GM23338 (cell line): ENCODE measurements around the gene GCG. TPM values are rescaled to one million over a fixed set of nuclear protein-coding genes. Genes with fewer than 3 reads are reported as not detected.

ENCODE experiments used
- ATAC-seq: fragments of 200-7000 bp; cut with Tn5 transposase; 3 replicates; pipeline ENCODE4 v1.9.1; 2020
- DNase-seq: peaks from one replicate; pipeline ENCODE4 v3.0.0-alpha.2; 2015; ENCODE audit warnings: low spot score
- H2AFZ ChIP-seq: fragments of 200-600 bp; sonication (generic); 2 replicates; pipeline ENCODE4 v1.8.0; 2016; ENCODE audit warnings: antibody characterized with exemption, mild to moderate bottlenecking, moderate library complexity
- H3F3A ChIP-seq: fragments of 200-600 bp; sonication (generic); replicated peaks from 2 replicates; pipeline ENCODE4 v1.8.0; 2017; ENCODE audit warnings: antibody characterized with exemption, mixed run types, low read depth
- H3K27ac ChIP-seq: fragments of 200-600 bp; sonication (generic); 2 replicates; pipeline ENCODE4 v1.6.1; 2016; ENCODE audit warnings: low read depth
- H3K27me3 ChIP-seq: fragments of 200-600 bp; sonication (generic); 2 replicates; pipeline ENCODE4 v1.8.0; 2016; ENCODE audit warnings: mild to moderate bottlenecking, mixed run types, moderate library complexity; ENCODE audit not compliant: insufficient read depth
- H3K36me3 ChIP-seq: fragments of 200-600 bp; sonication (generic); 2 replicates; pipeline ENCODE4 v1.8.0; 2016; ENCODE audit warnings: mild to moderate bottlenecking; ENCODE audit not compliant: insufficient read depth
- H3K4me1 ChIP-seq: fragments of 200-600 bp; sonication (generic); 2 replicates; pipeline ENCODE4 v1.8.0; 2016; ENCODE audit warnings: mild to moderate bottlenecking, moderate library complexity; ENCODE audit not compliant: insufficient read depth
- H3K4me2 ChIP-seq: fragments of 200-600 bp; sonication (generic); 2 replicates; pipeline ENCODE4 v1.7.1; 2017; ENCODE audit warnings: mixed run types
- H3K4me3 ChIP-seq: fragments of 200-600 bp; sonication (generic); 2 replicates; pipeline ENCODE4 v1.6.1; 2016; ENCODE audit warnings: mixed run types
- H3K79me2 ChIP-seq: fragments of 200-600 bp; sonication (generic); replicated peaks from 2 replicates; pipeline ENCODE4 v1.8.0; 2017; ENCODE audit warnings: mild to moderate bottlenecking; ENCODE audit not compliant: insufficient read depth
- H3K9me2 ChIP-seq: fragments of 200-600 bp; sonication (generic); 2 replicates; pipeline ENCODE4 v1.8.0; 2017; ENCODE audit not compliant: insufficient read depth
- H4K20me1 ChIP-seq: fragments of 200-600 bp; sonication (generic); replicated peaks from 2 replicates; pipeline ENCODE4 v1.8.0; 2017; ENCODE audit warnings: mild to moderate bottlenecking; ENCODE audit not compliant: insufficient read depth
- H3K27ac Mint-ChIP-seq: 2 replicates; pipeline ENCODE4 v1.8.0; 2020; ENCODE audit warnings: inconsistent platforms, mild to moderate bottlenecking, moderate library complexity, mixed read lengths
- H3K27me3 Mint-ChIP-seq: 3 replicates; pipeline ENCODE4 v1.8.0; 2022; ENCODE audit warnings: low read depth, mild to moderate bottlenecking, moderate library complexity, mixed read lengths, inconsistent platforms; ENCODE audit not compliant: insufficient read depth, poor library complexity
- H3K36me3 Mint-ChIP-seq: 3 replicates; pipeline ENCODE4 v1.8.0; 2021; ENCODE audit warnings: low read depth, mild to moderate bottlenecking, inconsistent platforms, moderate library complexity, mixed read lengths
- H3K4me1 Mint-ChIP-seq: 3 replicates; pipeline ENCODE4 v1.8.0; 2020; ENCODE audit warnings: mild to moderate bottlenecking, inconsistent platforms, mixed read lengths
- H3K4me3 Mint-ChIP-seq: 3 replicates; pipeline ENCODE4 v1.8.0; 2021; ENCODE audit warnings: moderate library complexity, mild to moderate bottlenecking, inconsistent platforms, mixed read lengths
- H3K9me3 Mint-ChIP-seq: 3 replicates; pipeline ENCODE4 v1.8.0; 2020; ENCODE audit warnings: moderate library complexity, mild to moderate bottlenecking, inconsistent platforms, mixed read lengths
- CREB1 ChIP-seq: fragments of 250-450 bp; sonication (Bioruptor Pico); IDR thresholded peaks from 2 replicates; pipeline ENCODE4 v1.5.0; 2020; ENCODE audit warnings: low read depth, mild to moderate bottlenecking, moderate library complexity
- ETS1 ChIP-seq: IDR thresholded peaks from 2 replicates; pipeline ENCODE4 v1.6.1; 2016; ENCODE audit warnings: antibody characterized with exemption
- EZH2 ChIP-seq: fragments of 200-600 bp; sonication (generic); IDR thresholded peaks from one replicate; pipeline ENCODE4 v1.8.0; 2017; ENCODE audit warnings: antibody characterized with exemption, mild to moderate bottlenecking, low read depth; ENCODE audit not compliant: unreplicated experiment
- EZH2phosphoT487 ChIP-seq: fragments of 200-600 bp; sonication (generic); IDR thresholded peaks from one replicate; pipeline ENCODE4 v1.8.1; 2018; ENCODE audit warnings: antibody characterized with exemption; ENCODE audit not compliant: unreplicated experiment
- JUNB ChIP-seq: IDR thresholded peaks from one replicate; pipeline ENCODE4 v1.6.1; 2016; ENCODE audit warnings: antibody characterized with exemption; ENCODE audit not compliant: unreplicated experiment
- NANOG ChIP-seq: IDR thresholded peaks from 2 replicates; pipeline ENCODE4 v1.6.1; 2016; ENCODE audit warnings: antibody characterized with exemption, borderline replicate concordance
- POLR2AphosphoS5 ChIP-seq: IDR thresholded peaks from 2 replicates; pipeline ENCODE4 v1.6.1; 2016; ENCODE audit warnings: antibody characterized with exemption, low read depth
- REST ChIP-seq: IDR thresholded peaks from one replicate; pipeline ENCODE4 v1.6.1; 2018; ENCODE audit warnings: antibody characterized with exemption; ENCODE audit not compliant: unreplicated experiment
- STAT1 ChIP-seq: IDR thresholded peaks from one replicate; pipeline ENCODE4 v1.6.1; 2016; ENCODE audit warnings: antibody characterized with exemption; ENCODE audit not compliant: unreplicated experiment
- ZNF114 ChIP-seq: fragments of 250-450 bp; sonication (Bioruptor Pico); IDR thresholded peaks from 2 replicates; pipeline ENCODE4 v1.5.0; 2020; ENCODE audit warnings: mild to moderate bottlenecking, moderate library complexity
- ZNF331 ChIP-seq: fragments of 250-450 bp; sonication (Bioruptor Pico); IDR thresholded peaks from 2 replicates; pipeline ENCODE4 v1.5.0; 2020; ENCODE audit warnings: low read depth, mild to moderate bottlenecking, moderate library complexity
- ZNF462 ChIP-seq: fragments of 250-450 bp; sonication (Bioruptor Pico); IDR thresholded peaks from 2 replicates; pipeline ENCODE4 v1.5.0; 2020; ENCODE audit warnings: mild to moderate bottlenecking, moderate library complexity
- polyA plus RNA-seq: library from polyadenylated mRNA; unstranded; fragments of >200 nt; fragmentation: Nextera tagmentation; extraction: Ambion mirVana; gene quantifications from 2 replicates; pipeline ENCODE4 v1.2.1, GENCODE V29; 2016
- total RNA-seq: library from RNA; depleted of rRNA; stranded (reverse); fragments of >200 nt; shearing (Covaris generic); gene quantifications from 2 replicates; pipeline ENCODE4 v1.2.3, GENCODE V29; 2014

Gene GCG
- total and polyA plus RNA-seq, 2 experiments from 2014 or later = not detected

GRCh38 chr2:162149466-162149865 lies 2.6 kb downstream of the GCG start (continued):
- TF ChIP-seq ZNF331 (CRISPR knock-in tag) (no peak), EZH2phosphoT487 (no peak), ETS1 (no peak)

DNA sequence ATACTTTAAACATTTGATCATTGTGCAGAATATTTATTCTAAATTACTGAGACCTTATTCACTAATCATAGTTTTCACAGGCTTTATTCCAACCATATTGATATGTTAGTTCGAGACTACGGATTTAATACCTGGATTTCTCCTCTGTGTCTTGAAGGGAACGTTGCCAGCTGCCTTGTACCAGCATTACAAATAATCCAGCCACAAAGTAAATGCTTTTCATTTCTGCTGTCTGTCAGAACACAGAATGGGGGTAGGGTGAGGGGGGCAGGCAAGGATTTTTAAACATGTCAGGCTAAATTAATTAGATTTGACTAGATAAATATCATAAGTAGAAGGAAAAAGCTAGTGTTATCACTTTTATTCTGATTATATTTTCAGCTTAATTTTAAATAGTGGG lies 3.1 kb downstream of the GCG start:
- Histone ChIP-seq H4K20me1 (no peaks in the 10 kb centered on the region), H3K4me1 (peaks cover 6% of the 10 kb centered on the region; the same call in 1 of the 2 replicates), H3K4me2 (no peak overlapping the region), H3F3A (no peaks in the 10 kb centered on the region), H3K27me3 (no peaks in the 10 kb centered on the region), H3K79me2 (no peaks in the 10 kb centered on the region), H3K36me3 (no peaks in the 10 kb centered on the region), H2AFZ (no peak overlapping the region), H3K27ac (no peak overlapping the region), H3K9me2 (no peaks in the 10 kb centered on the region), H3K4me3 (no peak overlapping the region)
- H3K9me3 Mint-ChIP-seq = no peaks in the 10 kb centered on the region
- peaks cover 8% of the 10 kb centered on the region; the same call in 2 of the 3 replicates for H3K4me1 Mint-ChIP-seq
- DNase-seq (no peak), ATAC-seq (no peak)
- H3K36me3 Mint-ChIP-seq = no peaks in the 10 kb centered on the region
- H3K4me3 Mint-ChIP-seq = no peak overlapping the region
- no peaks in the 10 kb centered on the region for H3K27me3 Mint-ChIP-seq
- no peak overlapping the region for H3K27ac Mint-ChIP-seq
- TF ChIP-seq ETS1 (no peak), NANOG (no peak), EZH2 (no peak), POLR2AphosphoS5 (no peak), CREB1 (CRISPR knock-in tag) (no peak), ZNF114 (CRISPR knock-in tag) (no peak), STAT1 (no peak), EZH2phosphoT487 (no peak), JUNB (no peak), REST (no peak), ZNF462 (CRISPR knock-in tag) (no peak)
